ENCODE data around the gene ARSA.

Gene ARSA

GRCh38 chr22:50628543-50629134 lies 687 bp upstream of the ARSA start:
- H3K27ac ChIP-seq = peak overlapping the region; percentile 63
- no peak for TF ChIP-seq CTCF (conservative IDR thresholded peaks at IDR 0.05)

GRCh38 chr22:50626850-50627641 lies 906 bp downstream of the ARSA start:
- peak overlapping the region; percentile 63; the same call in 1 of the 2 replicates for H3K27ac ChIP-seq
- no peak for TF ChIP-seq CTCF (conservative IDR thresholded peaks at IDR 0.05)

- H3K27ac ChIP-seq = no peak overlapping the region
- no peak for TF ChIP-seq CTCF (conservative IDR thresholded peaks at IDR 0.05)
Observed at GRCh38 chr22:50626314-50626849, 1.6 kb downstream of the ARSA start.

GRCh38 chr22:50625568-50626313 lies 2.2 kb downstream of the ARSA start:
- H3K27ac ChIP-seq = no peak overlapping the region
- no peak for TF ChIP-seq CTCF (conservative IDR thresholded peaks at IDR 0.05)

- no peak overlapping the region for H3K27ac ChIP-seq
Observed at GRCh38 chr22:50625131-50625567, 2.8 kb downstream of the ARSA start.

GRCh38 chr22:50624347-50625130 lies 3.4 kb downstream of the ARSA start:
- no peak overlapping the region for H3K27ac ChIP-seq
- TF ChIP-seq CTCF (conservative IDR thresholded peaks at IDR 0.05) = no peak

More at GRCh38 chr22:50625131-50625567, 2.8 kb downstream of the ARSA start:
- no peak for TF ChIP-seq CTCF (conservative IDR thresholded peaks at IDR 0.05)
